ENCODE data around the gene ZNF236.
"Not testable (repeated sequence)": the region's sequence is repeated elsewhere in the genome, so short reads cannot be mapped to it uniquely, and the experiment has no call there.

The ZNF236 gene

GRCh38 chr18:76953156-76953555 lies 130.8 kb downstream of the ZNF236 start:
- DNase-seq, result no peak

- DNase-seq, result no peak
These were observed 131.4 kb downstream of the ZNF236 start for GRCh38 chr18:76953583-76954233.

GRCh38 chr18:76955524-76956170 lies 133.3 kb downstream of the ZNF236 start:
- no peak for DNase-seq

GRCh38 chr18:76956648-76957047 lies 134.3 kb downstream of the ZNF236 start:
- no peak for DNase-seq

GRCh38 chr18:76957384-76958355 lies 135.3 kb downstream of the ZNF236 start:
- no peak for DNase-seq

GRCh38 chr18:76958692-76959341 lies 136.5 kb downstream of the ZNF236 start:
- no peak for DNase-seq

GRCh38 chr18:76959605-76960004 lies 137.2 kb downstream of the ZNF236 start:
- no peak for DNase-seq

- DNase-seq, result no peak
These were observed 138.2 kb downstream of the ZNF236 start for GRCh38 chr18:76960528-76961035.

- DNase-seq, result no peak
These were observed 140.5 kb downstream of the ZNF236 start for GRCh38 chr18:76962851-76963250.

- no peak for DNase-seq
These were observed 141.6 kb downstream of the ZNF236 start for GRCh38 chr18:76963936-76964335.

- not testable (repeated sequence) for DNase-seq
These were observed 143.3 kb downstream of the ZNF236 start for GRCh38 chr18:76965555-76966151.

- not testable (repeated sequence) for DNase-seq
These were observed 144.9 kb downstream of the ZNF236 start for GRCh38 chr18:76967299-76967698.

- peak; percentile 28 to 32 for DNase-seq
These were observed 145.5 kb downstream of the ZNF236 start for GRCh38 chr18:76967721-76968472.

- DNase-seq, result peak; percentile 76 to 88
These were observed 148.6 kb downstream of the ZNF236 start for GRCh38 chr18:76970770-76971559.

GRCh38 chr18:76972241-76972640 lies 149.9 kb downstream of the ZNF236 start:
- DNase-seq, result no peak

- peak in 1 of 2 donors; percentile 24 for DNase-seq
These were observed 150.6 kb downstream of the ZNF236 start for GRCh38 chr18:76972846-76973519.

GRCh38 chr18:76973520-76974266 lies 151.3 kb downstream of the ZNF236 start:
- DNase-seq, result no peak

GRCh38 chr18:76974386-76974785 lies 152.0 kb downstream of the ZNF236 start:
- DNase-seq, result no peak

- no peak for DNase-seq
These were observed 153.3 kb downstream of the ZNF236 start for GRCh38 chr18:76975577-76976110.

Measured in inflammatory macrophage (primary cell).